Fibroblast of lung (primary cell): ENCODE data around the gene EYA2. TPM values are rescaled to one million over a fixed set of nuclear protein-coding genes. Genes with fewer than 3 reads are reported as not detected.

ENCODE experiments used
- DNase-seq, 2 donors: peaks; one replicate each; pipeline versions ENCODE4 v3.0.0 to v3.0.0-alpha.2; 2010; ENCODE audit warnings: low read depth in 2 of 2
- H2AFZ ChIP-seq: 2 replicates; pipeline ENCODE4 v1.5.1; 2012; ENCODE audit warnings: low read length, control low read depth, inconsistent platforms
- H3K27ac ChIP-seq: 2 replicates; pipeline ENCODE4 v1.5.1; 2011; ENCODE audit warnings: low read length, control low read depth; ENCODE audit not compliant: insufficient read depth
- H3K27me3 ChIP-seq: 2 replicates; pipeline ENCODE4 v1.5.1; 2011; ENCODE audit warnings: mild to moderate bottlenecking, low read length; ENCODE audit not compliant: control insufficient read depth, insufficient read depth
- H3K36me3 ChIP-seq: 2 replicates; pipeline ENCODE4 v1.5.1; 2011; ENCODE audit warnings: low read length; ENCODE audit not compliant: control insufficient read depth, insufficient read depth
- H3K4me1 ChIP-seq: 2 replicates; pipeline ENCODE4 v1.5.1; 2011; ENCODE audit warnings: low read length; ENCODE audit not compliant: control insufficient read depth, insufficient read depth; ENCODE audit errors: extremely low read depth
- H3K4me2 ChIP-seq: 2 replicates; pipeline ENCODE4 v1.5.1; 2011; ENCODE audit warnings: low read length, control low read depth; ENCODE audit not compliant: insufficient read depth; ENCODE audit errors: extremely low read depth
- H3K4me3 ChIP-seq, 4 experiments: fragments of 200-600 bp in 1 of 4; sonication (generic) in 1 of 4; replicated peaks in 1 of 4; 2 replicates each; pipeline ENCODE4 v1.5.1; 2011 to 2016; ENCODE audit warnings: low read length in 4 of 4, low read depth in 3 of 4, mild to moderate bottlenecking in 3 of 4, control low read depth in 2 of 4, inconsistent platforms in 1 of 4, mixed read lengths in 1 of 4; ENCODE audit not compliant: insufficient read depth in 1 of 4; ENCODE audit errors: control extremely low read depth in 1 of 4
- H3K79me2 ChIP-seq: 2 replicates; pipeline ENCODE4 v1.5.1; 2012; ENCODE audit warnings: mild to moderate bottlenecking, low read length, inconsistent platforms; ENCODE audit not compliant: control insufficient read depth, insufficient read depth
- H3K9ac ChIP-seq: 2 replicates; pipeline ENCODE4 v1.5.1; 2011; ENCODE audit warnings: mild to moderate bottlenecking, low read length, control low read depth; ENCODE audit not compliant: insufficient read depth
- H3K9me3 ChIP-seq: 2 replicates; pipeline ENCODE4 v1.5.1; 2012; ENCODE audit warnings: low read depth, low read length; ENCODE audit not compliant: control insufficient read depth, insufficient read depth
- H4K20me1 ChIP-seq: 2 replicates; pipeline ENCODE4 v1.5.1; 2011; ENCODE audit warnings: low read length; ENCODE audit not compliant: control insufficient read depth, insufficient read depth; ENCODE audit errors: extremely low read depth
- EZH2 ChIP-seq: IDR thresholded peaks from 2 replicates; pipeline ENCODE4 v1.5.1; 2012; ENCODE audit warnings: low read length, control low read depth, mild to moderate bottlenecking; ENCODE audit errors: missing control alignments
- polyA plus RNA-seq, 2 donors: library from polyadenylated mRNA; depleted of rRNA in 1 of 2; stranded (reverse) in 1 of 2; unstranded in 1 of 2; fragments of >200 nt; gene quantifications; 2 replicates each; pipeline ENCODE4 v1.2.1, GENCODE V29; 2011 to 2012; ENCODE audit warnings: missing spikeins in 1 of 2
- total RNA-seq: library from RNA; depleted of rRNA; stranded (reverse); fragments of >200 nt; gene quantifications from 2 replicates; pipeline ENCODE4 v1.2.1, GENCODE V29; 2014
- TF ChIP-seq, protein P1 (sequence below), 2 donors: IDR thresholded peaks in 1 of 2; conservative IDR thresholded peaks in 1 of 2; 1 replicate in 1 of 2; 2 replicates in 1 of 2; pipeline ENCODE4 v1.5.1; 2011 to 2012; ENCODE audit warnings: low read length in 2 of 2, control low read depth in 1 of 2, inconsistent platforms in 1 of 2, low read depth in 1 of 2, mild to moderate bottlenecking in 1 of 2

EYA2 gene
- total and polyA plus RNA-seq, 2 donors (not counting 1 experiment from before 2014, with no cell fraction given): 0.37 to 1.7 TPM

DNA sequence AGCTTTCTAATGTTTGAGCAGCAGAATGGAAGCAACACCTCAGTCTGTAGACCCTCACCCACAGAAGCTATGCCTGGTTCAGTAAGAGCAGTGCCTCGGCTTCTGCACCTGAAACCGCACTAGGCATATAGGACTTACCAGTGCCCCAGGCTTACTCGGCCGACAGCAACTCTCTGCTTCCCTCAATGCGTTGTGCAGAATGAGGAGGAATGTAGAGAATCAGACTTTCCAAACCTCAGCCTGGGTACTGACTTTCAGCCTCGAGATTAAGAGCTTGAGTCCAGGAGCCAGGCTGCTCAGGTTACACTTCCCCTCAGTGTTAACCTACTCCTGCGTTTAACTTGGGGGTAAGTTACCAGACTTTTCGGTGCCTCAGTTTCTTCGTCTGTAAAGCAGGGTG, 8.6 kb downstream of the EYA2 start:
- Histone ChIP-seq H3K36me3 (no peaks in the 10 kb centered on the region), H3K4me1 (no peaks in the 10 kb centered on the region), H3K4me3 (no peak overlapping the region), H3K9me3 (no peaks in the 10 kb centered on the region), H3K79me2 (no peaks in the 10 kb centered on the region), H3K9ac (no peak overlapping the region), H2AFZ (no peak overlapping the region), H3K27me3 (no peaks in the 10 kb centered on the region), H4K20me1 (no peaks in the 10 kb centered on the region), H3K4me2 (no peak overlapping the region), H3K27ac (no peak overlapping the region)
- no peak for TF ChIP-seq EZH2
- TF ChIP-seq, protein P1, sequence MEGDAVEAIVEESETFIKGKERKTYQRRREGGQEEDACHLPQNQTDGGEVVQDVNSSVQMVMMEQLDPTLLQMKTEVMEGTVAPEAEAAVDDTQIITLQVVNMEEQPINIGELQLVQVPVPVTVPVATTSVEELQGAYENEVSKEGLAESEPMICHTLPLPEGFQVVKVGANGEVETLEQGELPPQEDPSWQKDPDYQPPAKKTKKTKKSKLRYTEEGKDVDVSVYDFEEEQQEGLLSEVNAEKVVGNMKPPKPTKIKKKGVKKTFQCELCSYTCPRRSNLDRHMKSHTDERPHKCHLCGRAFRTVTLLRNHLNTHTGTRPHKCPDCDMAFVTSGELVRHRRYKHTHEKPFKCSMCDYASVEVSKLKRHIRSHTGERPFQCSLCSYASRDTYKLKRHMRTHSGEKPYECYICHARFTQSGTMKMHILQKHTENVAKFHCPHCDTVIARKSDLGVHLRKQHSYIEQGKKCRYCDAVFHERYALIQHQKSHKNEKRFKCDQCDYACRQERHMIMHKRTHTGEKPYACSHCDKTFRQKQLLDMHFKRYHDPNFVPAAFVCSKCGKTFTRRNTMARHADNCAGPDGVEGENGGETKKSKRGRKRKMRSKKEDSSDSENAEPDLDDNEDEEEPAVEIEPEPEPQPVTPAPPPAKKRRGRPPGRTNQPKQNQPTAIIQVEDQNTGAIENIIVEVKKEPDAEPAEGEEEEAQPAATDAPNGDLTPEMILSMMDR (conservative IDR thresholded peaks at IDR 0.05 in 1 of 2, IDR thresholded peaks at IDR 0.05 in 1 of 2; ENCODE audit: low read depth in 1 of 2, low read length in 2 of 2): no peak
- DNase-seq: no peak

DNA sequence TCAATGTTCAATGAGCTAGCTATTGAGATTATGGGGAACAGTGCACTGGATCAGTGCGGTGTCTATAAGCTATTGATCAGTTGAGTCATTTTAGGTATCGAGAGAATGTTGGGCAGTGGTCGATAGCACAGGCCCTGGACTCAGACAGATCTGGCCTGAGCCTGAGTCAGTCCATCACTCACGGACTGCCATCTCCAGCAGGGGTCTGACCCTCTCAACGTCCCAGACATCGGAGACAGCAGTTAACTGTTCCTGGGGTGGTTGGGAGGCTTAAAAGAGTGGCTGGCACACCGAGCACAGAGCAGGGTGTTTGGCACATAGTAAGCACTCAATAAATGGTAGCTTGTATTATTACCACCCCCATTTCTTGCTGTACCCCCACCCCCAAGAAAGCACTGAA, 9.3 kb downstream of the EYA2 start:
- H3K9me3 ChIP-seq: no peaks in the 10 kb centered on the region
- H3K27me3 ChIP-seq: no peaks in the 10 kb centered on the region
- H3K36me3 ChIP-seq: no peaks in the 10 kb centered on the region
- no peak overlapping the region for H3K4me3 ChIP-seq
- TF ChIP-seq, protein P1 (conservative IDR thresholded peaks at IDR 0.05 in 1 of 2, IDR thresholded peaks at IDR 0.05 in 1 of 2; ENCODE audit: low read depth in 1 of 2, low read length in 2 of 2): no peak
- TF ChIP-seq EZH2: no peak
- H3K79me2 ChIP-seq: no peaks in the 10 kb centered on the region
- no peak overlapping the region for H3K9ac ChIP-seq
- no peak overlapping the region for H3K4me2 ChIP-seq
- H3K27ac ChIP-seq: no peak overlapping the region
- no peak overlapping the region for H2AFZ ChIP-seq
- DNase-seq: no peak
- no peaks in the 10 kb centered on the region for H3K4me1 ChIP-seq
- H4K20me1 ChIP-seq: no peaks in the 10 kb centered on the region

DNA sequence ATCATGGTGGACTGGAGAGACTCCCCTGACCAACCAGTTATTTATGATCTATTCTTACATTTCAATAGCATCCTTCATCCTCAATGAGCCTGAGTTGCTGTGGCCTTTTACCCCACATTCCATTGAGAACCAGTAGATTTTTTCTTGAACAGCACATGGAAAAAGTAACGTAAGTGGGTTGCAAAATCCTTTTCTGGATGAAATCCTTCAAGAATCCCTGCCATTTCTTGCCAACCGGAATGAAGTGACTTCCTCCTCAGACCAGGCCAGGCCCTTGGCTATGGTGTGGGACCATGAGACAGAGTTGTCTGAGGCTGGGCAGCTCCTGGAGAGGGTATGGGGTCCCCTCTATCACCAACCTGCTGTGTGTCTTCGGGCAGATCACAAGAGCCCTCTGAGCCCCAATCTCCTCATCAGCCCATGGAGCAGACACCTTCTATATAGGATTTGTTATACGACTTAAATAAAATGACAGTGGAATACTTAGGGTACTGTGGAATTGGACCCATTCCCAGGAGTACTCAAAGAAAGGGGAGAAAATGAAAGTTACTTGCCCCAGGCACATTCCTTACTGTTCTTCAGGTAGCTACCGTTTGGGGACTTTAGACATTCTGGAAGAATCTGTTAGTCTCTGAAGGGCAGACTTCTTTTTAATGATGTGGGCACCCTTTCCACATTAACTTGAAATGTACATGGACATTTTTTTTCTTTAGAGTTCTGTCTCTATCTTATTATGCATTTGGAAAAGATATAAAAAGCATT, 10.9 kb downstream of the EYA2 start:
- H3K9ac ChIP-seq: no peak overlapping the region
- DNase-seq: no peak
- TF ChIP-seq EZH2: no peak
- TF ChIP-seq, protein P1 (conservative IDR thresholded peaks at IDR 0.05 in 1 of 2, IDR thresholded peaks at IDR 0.05 in 1 of 2; ENCODE audit: low read depth in 1 of 2, low read length in 2 of 2): no peak
- no peaks in the 10 kb centered on the region for H3K79me2 ChIP-seq
- H4K20me1 ChIP-seq: no peaks in the 10 kb centered on the region
- no peak overlapping the region for H2AFZ ChIP-seq
- H3K9me3 ChIP-seq: no peaks in the 10 kb centered on the region
- H3K4me2 ChIP-seq: no peak overlapping the region
- no peaks in the 10 kb centered on the region for H3K27me3 ChIP-seq
- no peaks in the 10 kb centered on the region for H3K36me3 ChIP-seq
- no peak overlapping the region for H3K27ac ChIP-seq
- no peaks in the 10 kb centered on the region for H3K4me1 ChIP-seq
- no peak overlapping the region for H3K4me3 ChIP-seq
